Gastrocnemius medialis (tissue), 4 donors: Measurements from ENCODE around the gene TRIM31.

Experiments used
- CTCF ChIP-seq, 5 experiments: fragments of 450-650 bp in 3 of 5; fragments of 200-600 bp in 2 of 5; sonication (generic) in 2 of 5; IDR thresholded peaks in 4 of 5; conservative IDR thresholded peaks in 1 of 5; 1 replicate in 4 of 5; 2 replicates in 1 of 5; pipeline ENCODE4 v1.5.1; 2016 to 2019; ENCODE audit warnings: antibody characterized with exemption in 5 of 5, mild to moderate bottlenecking in 3 of 5, moderate library complexity in 3 of 5
- POLR2A ChIP-seq, 2 donors: fragments of 450-650 bp; IDR thresholded peaks; one replicate each; pipeline ENCODE4 v1.6.1; 2017; ENCODE audit warnings: antibody characterized with exemption in 2 of 2, mild to moderate bottlenecking in 2 of 2, moderate library complexity in 2 of 2

DNA sequence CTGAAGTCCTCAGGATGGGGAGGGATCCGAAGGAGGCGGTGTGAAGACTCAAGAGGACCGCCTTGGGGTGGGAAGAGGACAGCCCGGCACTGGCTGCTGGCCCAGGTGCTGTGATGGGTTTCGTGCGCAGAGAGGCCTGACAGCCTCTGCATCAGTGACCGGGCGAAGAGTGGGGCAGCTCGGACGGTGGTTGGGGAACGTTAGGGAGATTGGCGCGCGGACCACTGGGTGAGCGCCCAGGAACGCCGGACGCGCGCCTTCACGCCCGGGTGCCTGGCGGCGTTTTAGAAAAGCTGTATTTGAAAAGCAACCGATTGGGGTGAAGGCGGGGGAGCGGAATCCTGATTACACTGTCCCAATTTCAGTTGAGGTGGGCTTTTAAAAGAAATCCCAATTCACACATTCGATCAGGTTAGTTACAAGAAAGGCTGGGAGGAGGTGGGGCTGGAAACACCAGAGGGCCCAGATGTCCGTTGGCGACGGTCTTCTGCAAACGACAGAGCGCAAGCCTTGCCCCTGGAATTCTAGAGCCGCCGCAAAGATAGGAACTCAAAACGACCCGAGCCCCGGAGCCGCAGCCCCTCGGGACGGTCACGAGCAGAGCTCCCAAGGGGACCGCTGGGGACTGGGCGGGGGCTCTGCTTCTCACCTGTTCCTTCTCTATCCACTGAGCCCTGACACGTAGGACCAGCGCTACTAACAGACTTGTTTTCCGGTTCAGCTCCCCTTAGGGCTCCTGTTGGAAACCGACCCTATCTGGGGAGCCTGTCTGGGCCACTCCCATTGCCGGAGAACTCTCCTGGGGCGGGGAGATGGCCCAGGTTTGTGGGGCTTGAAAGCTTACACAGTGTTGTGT lies 14.6 kb upstream of the TRIM31 start:
- TF ChIP-seq CTCF (IDR thresholded peaks at IDR 0.05 in 4 of 5, conservative IDR thresholded peaks at IDR 0.05 in 1 of 5) (no peak), POLR2A (IDR thresholded peaks at IDR 0.05) (no peak)
